ENCODE data around the gene CD8B2. TPM values are rescaled to one million over a fixed set of nuclear protein-coding genes. Genes with fewer than 3 reads are reported as not detected.

Gene CD8B2
- total and polyA plus RNA-seq, 2 donors (not counting 1 experiment from before 2014, with no cell fraction given) = not detected

DNA sequence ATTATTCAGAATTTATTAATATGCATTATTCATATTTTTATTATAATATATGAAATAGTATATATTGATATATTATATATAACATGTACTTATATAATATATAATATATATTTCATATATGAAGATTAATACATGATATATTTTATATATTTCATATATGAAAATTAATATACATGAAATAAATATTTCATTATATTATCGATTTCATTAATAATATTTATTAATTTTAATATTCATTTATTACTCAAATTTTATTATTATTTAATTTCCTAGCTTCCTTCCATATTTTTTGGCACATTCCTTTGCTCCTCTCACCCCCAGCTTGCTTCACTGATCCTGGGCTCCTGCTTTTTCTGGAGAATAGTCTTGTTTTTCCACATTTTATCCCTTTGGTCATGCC lies 29.7 kb downstream of the CD8B2 start:
- H3K4me3 Mint-ChIP-seq = no peak overlapping the region
- no peaks in the 10 kb centered on the region for H3K9me3 ChIP-seq (ENCODE audit: control extremely low read depth in 1 of 3, control insufficient read depth in 2 of 3, insufficient read depth in 1 of 3, low read length in 2 of 3)
- WGBS (ENCODE audit: insufficient coverage) = no CpG with 5 or more reads among the region's 1 CpG
- H3K4me1 ChIP-seq (ENCODE audit: control insufficient read depth in 2 of 2, insufficient read depth in 2 of 2, low read length in 2 of 2) = no peaks in the 10 kb centered on the region
- H3K27ac Mint-ChIP-seq = no peak overlapping the region
- no peak overlapping the region for H3K4me2 ChIP-seq (replicated peaks; ENCODE audit: low read depth, low read length, poor library complexity, severe bottlenecking)
- H3K9ac ChIP-seq (ENCODE audit: low read length) = no peak overlapping the region
- no peak overlapping the region for H3K27ac ChIP-seq (ENCODE audit: low read length in 2 of 2)
- intact Hi-C loops (cut with micrococcal nuclease) = no loop called here
- TF ChIP-seq, protein P1, sequence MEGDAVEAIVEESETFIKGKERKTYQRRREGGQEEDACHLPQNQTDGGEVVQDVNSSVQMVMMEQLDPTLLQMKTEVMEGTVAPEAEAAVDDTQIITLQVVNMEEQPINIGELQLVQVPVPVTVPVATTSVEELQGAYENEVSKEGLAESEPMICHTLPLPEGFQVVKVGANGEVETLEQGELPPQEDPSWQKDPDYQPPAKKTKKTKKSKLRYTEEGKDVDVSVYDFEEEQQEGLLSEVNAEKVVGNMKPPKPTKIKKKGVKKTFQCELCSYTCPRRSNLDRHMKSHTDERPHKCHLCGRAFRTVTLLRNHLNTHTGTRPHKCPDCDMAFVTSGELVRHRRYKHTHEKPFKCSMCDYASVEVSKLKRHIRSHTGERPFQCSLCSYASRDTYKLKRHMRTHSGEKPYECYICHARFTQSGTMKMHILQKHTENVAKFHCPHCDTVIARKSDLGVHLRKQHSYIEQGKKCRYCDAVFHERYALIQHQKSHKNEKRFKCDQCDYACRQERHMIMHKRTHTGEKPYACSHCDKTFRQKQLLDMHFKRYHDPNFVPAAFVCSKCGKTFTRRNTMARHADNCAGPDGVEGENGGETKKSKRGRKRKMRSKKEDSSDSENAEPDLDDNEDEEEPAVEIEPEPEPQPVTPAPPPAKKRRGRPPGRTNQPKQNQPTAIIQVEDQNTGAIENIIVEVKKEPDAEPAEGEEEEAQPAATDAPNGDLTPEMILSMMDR (IDR thresholded peaks at IDR 0.05) = no peak
- TF ChIP-seq EZH2 (IDR thresholded peaks at IDR 0.05; ENCODE audit: borderline replicate concordance, insufficient read depth, low read depth, low read length, poor library complexity, severe bottlenecking) = no peak
- CTCF ChIA-PET = no interaction called here
- H3K9me3 Mint-ChIP-seq (ENCODE audit: insufficient read depth) = no peaks in the 10 kb centered on the region
- DNase-seq = no peak
- ATAC-seq (ENCODE audit: low read depth) = no peak
- no peaks in the 10 kb centered on the region for H3K4me1 Mint-ChIP-seq
- H3K36me3 ChIP-seq (replicated peaks in 1 of 2; ENCODE audit: control extremely low read depth in 1 of 2, control insufficient read depth in 1 of 2, extremely low read depth in 1 of 2, insufficient read depth in 2 of 2, low read length in 1 of 2) = no peaks in the 10 kb centered on the region
- no peaks in the 10 kb centered on the region for H3K79me2 ChIP-seq (ENCODE audit: control insufficient read depth, insufficient read depth, low read length)
- H3K27me3 ChIP-seq (replicated peaks in 1 of 4; ENCODE audit: control extremely low read depth in 1 of 4, control insufficient read depth in 3 of 4, insufficient read depth in 4 of 4, low read length in 3 of 4) = no peaks in the 10 kb centered on the region
- no peaks in the 10 kb centered on the region for H3K27me3 Mint-ChIP-seq
- H3K4me3 ChIP-seq (ENCODE audit: control extremely low read depth in 1 of 5, extremely low read depth in 1 of 5, insufficient read depth in 1 of 5, low read depth in 2 of 5, low read length in 4 of 5) = no peak overlapping the region
- POLR2A ChIA-PET = no interaction called here
- no peak overlapping the region for H2AFZ ChIP-seq (ENCODE audit: insufficient read depth, low read depth, low read length, poor library complexity, severe bottlenecking)
- no peaks in the 10 kb centered on the region for H4K20me1 ChIP-seq (ENCODE audit: control insufficient read depth, insufficient read depth, low read length, poor library complexity, severe bottlenecking)

DNA sequence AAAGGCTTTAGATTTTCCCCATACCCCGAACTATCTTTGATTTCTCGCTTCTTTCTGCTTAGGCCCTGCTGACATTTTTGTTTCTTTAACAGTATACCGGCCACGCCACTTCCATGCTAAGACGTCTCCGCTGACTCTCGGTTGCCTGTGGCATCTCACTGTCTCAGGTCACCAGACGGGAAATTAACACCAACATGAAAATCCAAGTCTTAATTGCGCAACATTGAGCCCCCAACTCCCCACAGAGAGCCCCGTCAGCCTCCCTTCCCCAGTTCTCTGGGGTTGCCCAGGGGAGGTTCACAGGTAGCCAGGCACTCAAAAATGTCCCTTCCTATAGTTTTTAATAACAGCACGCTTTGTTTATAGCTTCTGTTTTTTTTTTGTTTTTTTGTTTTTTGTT lies 30.2 kb downstream of the CD8B2 start:
- Histone ChIP-seq H3K27me3 (replicated peaks in 1 of 4; ENCODE audit: control extremely low read depth in 1 of 4, control insufficient read depth in 3 of 4, insufficient read depth in 4 of 4, low read length in 3 of 4) (no peaks in the 10 kb centered on the region), H3K4me3 (ENCODE audit: control extremely low read depth in 1 of 5, extremely low read depth in 1 of 5, insufficient read depth in 1 of 5, low read depth in 2 of 5, low read length in 4 of 5) (no peak overlapping the region), H4K20me1 (ENCODE audit: control insufficient read depth, insufficient read depth, low read length, poor library complexity, severe bottlenecking) (no peaks in the 10 kb centered on the region), H3K36me3 (replicated peaks in 1 of 2; ENCODE audit: control extremely low read depth in 1 of 2, control insufficient read depth in 1 of 2, extremely low read depth in 1 of 2, insufficient read depth in 2 of 2, low read length in 1 of 2) (no peaks in the 10 kb centered on the region), H3K9me3 (ENCODE audit: control extremely low read depth in 1 of 3, control insufficient read depth in 2 of 3, insufficient read depth in 1 of 3, low read length in 2 of 3) (no peaks in the 10 kb centered on the region), H3K4me2 (replicated peaks; ENCODE audit: low read depth, low read length, poor library complexity, severe bottlenecking) (no peak overlapping the region), H3K79me2 (ENCODE audit: control insufficient read depth, insufficient read depth, low read length) (no peaks in the 10 kb centered on the region), H3K9ac (ENCODE audit: low read length) (no peak overlapping the region), H3K27ac (ENCODE audit: low read length in 2 of 2) (no peak overlapping the region), H3K4me1 (ENCODE audit: control insufficient read depth in 2 of 2, insufficient read depth in 2 of 2, low read length in 2 of 2) (no peaks in the 10 kb centered on the region), H2AFZ (ENCODE audit: insufficient read depth, low read depth, low read length, poor library complexity, severe bottlenecking) (no peak overlapping the region)
- DNase-seq = no peak
- no peak overlapping the region for H3K27ac Mint-ChIP-seq
- no peaks in the 10 kb centered on the region for H3K27me3 Mint-ChIP-seq
- CTCF ChIA-PET = no interaction called here
- no peak overlapping the region for H3K4me3 Mint-ChIP-seq
- POLR2A ChIA-PET = no interaction called here
- no peaks in the 10 kb centered on the region for H3K9me3 Mint-ChIP-seq (ENCODE audit: insufficient read depth)
- no peak for ATAC-seq (ENCODE audit: low read depth)
- intact Hi-C loops (cut with micrococcal nuclease) = no loop called here
- 97% methylated on average over 9 of the region's 11 CpGs for WGBS (ENCODE audit: insufficient coverage)
- TF ChIP-seq, protein P1 (IDR thresholded peaks at IDR 0.05) = no peak
- no peak for TF ChIP-seq EZH2 (IDR thresholded peaks at IDR 0.05; ENCODE audit: borderline replicate concordance, insufficient read depth, low read depth, low read length, poor library complexity, severe bottlenecking)
- no peaks in the 10 kb centered on the region for H3K4me1 Mint-ChIP-seq
